Measurements from ENCODE around the gene FAF2. TPM values are rescaled to one million over a fixed set of nuclear protein-coding genes. Genes with fewer than 3 reads are reported as not detected.

The FAF2 gene
- total and polyA plus RNA-seq, 10 of the 15 experiments (the other 5 are each of a cell fraction or from before 2014, with no cell fraction given): 19.0 to 45.1 (median 35.6) TPM

DNA sequence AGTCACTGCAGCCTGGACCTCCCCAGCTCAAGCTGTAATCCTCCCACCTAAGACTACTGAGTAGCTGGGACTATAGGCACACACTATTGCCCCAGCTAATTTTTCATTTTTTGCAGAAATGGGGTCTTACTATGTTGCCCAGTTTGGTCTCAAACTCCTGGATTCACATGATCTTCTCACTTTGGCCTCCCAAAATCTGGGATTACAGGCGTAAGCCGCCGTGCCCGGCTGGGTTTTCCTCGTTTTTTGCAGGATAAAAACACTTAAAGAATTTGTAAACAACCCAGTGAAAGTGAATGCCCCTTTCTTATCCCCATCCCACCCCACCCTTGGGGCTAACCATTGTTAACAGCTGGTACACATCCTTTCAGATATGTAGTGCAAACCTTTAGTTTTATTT is 39.6 kb upstream of the FAF2 start:
- ChIA-PET CTCF (no interaction called here), POLR2A (interaction anchor here (0.6 kb wide), 2 partner anchors 9 to 240 kb away, joined by 5 to 7 read pairs; no protein-coding TSS in a partner anchor), SMC1A (ENCODE audit: uncharacterized antibody, unreplicated experiment) (no interaction called here), RAD21 (ENCODE audit: unreplicated experiment) (no interaction called here)
- 80% methylated on average over 5 of the region's 5 CpGs for WGBS (ENCODE audit: insufficient coverage, insufficient replicate concordance, low lambda C conversion rate, missing lambda C conversion rate)
- H3K27ac ChIP-seq (ENCODE audit: control insufficient read depth, insufficient read depth): no peak overlapping the region
- no peak overlapping the region for H3K4me3 ChIP-seq
- H3K4me2 ChIP-seq (ENCODE audit: control insufficient read depth, insufficient read depth): no peak overlapping the region
- no peaks in the 10 kb centered on the region for H3K9me3 ChIP-seq (replicated peaks; ENCODE audit: control insufficient read depth, insufficient read depth, low read length)
- ATAC-seq (no peak), DNase-seq (ENCODE audit: low read depth, low spot score) (no peak), FAIRE-seq (no peak)
- no peak overlapping the region for H2AFZ ChIP-seq (ENCODE audit: control insufficient read depth, low read depth, low read length)
- H3K36me3 ChIP-seq (ENCODE audit: control insufficient read depth in 2 of 2, insufficient read depth in 2 of 2, low read length in 1 of 2): no peaks in the 10 kb centered on the region; a peak in 1 of 4 replicates
- in situ Hi-C loops (cut with MboI) (no loop called here), intact Hi-C loops (cut with micrococcal nuclease; ENCODE audit: unreplicated experiment) (no loop called here)
- no peaks in the 10 kb centered on the region for H3K4me1 ChIP-seq (ENCODE audit: control insufficient read depth, insufficient read depth, low read length)
- no peak for TF ChIP-seq PML (IDR thresholded peaks at IDR 0.05; ENCODE audit: low read length)
- TF ChIP-seq BCLAF1 (IDR thresholded peaks at IDR 0.05): no peak
- TF ChIP-seq EZH2 (IDR thresholded peaks at IDR 0.05; ENCODE audit: borderline replicate concordance, control insufficient read depth, low read depth, low read length): no peak
- no peak for TF ChIP-seq ATF2 (IDR thresholded peaks at IDR 0.05; ENCODE audit: low read length)
- no peak for TF ChIP-seq NRF1 (conservative IDR thresholded peaks at IDR 0.05; ENCODE audit: low read depth, low read length)
- no peak for TF ChIP-seq MYC (IDR thresholded peaks at IDR 0.05; ENCODE audit: insufficient read depth, insufficient read length, insufficient replicate concordance, low read length, severe bottlenecking)
- no peak for TF ChIP-seq GABPA (IDR thresholded peaks at IDR 0.05; ENCODE audit: low read depth)
- no peak for TF ChIP-seq NR2F1 (conservative IDR thresholded peaks at IDR 0.05)
- TF ChIP-seq, protein P1, sequence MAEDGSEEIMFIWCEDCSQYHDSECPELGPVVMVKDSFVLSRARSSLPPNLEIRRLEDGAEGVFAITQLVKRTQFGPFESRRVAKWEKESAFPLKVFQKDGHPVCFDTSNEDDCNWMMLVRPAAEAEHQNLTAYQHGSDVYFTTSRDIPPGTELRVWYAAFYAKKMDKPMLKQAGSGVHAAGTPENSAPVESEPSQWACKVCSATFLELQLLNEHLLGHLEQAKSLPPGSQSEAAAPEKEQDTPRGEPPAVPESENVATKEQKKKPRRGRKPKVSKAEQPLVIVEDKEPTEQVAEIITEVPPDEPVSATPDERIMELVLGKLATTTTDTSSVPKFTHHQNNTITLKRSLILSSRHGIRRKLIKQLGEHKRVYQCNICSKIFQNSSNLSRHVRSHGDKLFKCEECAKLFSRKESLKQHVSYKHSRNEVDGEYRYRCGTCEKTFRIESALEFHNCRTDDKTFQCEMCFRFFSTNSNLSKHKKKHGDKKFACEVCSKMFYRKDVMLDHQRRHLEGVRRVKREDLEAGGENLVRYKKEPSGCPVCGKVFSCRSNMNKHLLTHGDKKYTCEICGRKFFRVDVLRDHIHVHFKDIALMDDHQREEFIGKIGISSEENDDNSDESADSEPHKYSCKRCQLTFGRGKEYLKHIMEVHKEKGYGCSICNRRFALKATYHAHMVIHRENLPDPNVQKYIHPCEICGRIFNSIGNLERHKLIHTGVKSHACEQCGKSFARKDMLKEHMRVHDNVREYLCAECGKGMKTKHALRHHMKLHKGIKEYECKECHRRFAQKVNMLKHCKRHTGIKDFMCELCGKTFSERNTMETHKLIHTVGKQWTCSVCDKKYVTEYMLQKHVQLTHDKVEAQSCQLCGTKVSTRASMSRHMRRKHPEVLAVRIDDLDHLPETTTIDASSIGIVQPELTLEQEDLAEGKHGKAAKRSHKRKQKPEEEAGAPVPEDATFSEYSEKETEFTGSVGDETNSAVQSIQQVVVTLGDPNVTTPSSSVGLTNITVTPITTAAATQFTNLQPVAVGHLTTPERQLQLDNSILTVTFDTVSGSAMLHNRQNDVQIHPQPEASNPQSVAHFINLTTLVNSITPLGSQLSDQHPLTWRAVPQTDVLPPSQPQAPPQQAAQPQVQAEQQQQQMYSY (CRISPR knock-in tag; IDR thresholded peaks at IDR 0.05): no peak
- no peak for TF ChIP-seq TAF1 (IDR thresholded peaks at IDR 0.05; ENCODE audit: borderline replicate concordance, low read depth, low read length)
- TF ChIP-seq, protein P2, sequence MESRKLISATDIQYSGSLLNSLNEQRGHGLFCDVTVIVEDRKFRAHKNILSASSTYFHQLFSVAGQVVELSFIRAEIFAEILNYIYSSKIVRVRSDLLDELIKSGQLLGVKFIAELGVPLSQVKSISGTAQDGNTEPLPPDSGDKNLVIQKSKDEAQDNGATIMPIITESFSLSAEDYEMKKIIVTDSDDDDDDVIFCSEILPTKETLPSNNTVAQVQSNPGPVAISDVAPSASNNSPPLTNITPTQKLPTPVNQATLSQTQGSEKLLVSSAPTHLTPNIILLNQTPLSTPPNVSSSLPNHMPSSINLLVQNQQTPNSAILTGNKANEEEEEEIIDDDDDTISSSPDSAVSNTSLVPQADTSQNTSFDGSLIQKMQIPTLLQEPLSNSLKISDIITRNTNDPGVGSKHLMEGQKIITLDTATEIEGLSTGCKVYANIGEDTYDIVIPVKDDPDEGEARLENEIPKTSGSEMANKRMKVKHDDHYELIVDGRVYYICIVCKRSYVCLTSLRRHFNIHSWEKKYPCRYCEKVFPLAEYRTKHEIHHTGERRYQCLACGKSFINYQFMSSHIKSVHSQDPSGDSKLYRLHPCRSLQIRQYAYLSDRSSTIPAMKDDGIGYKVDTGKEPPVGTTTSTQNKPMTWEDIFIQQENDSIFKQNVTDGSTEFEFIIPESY (IDR thresholded peaks at IDR 0.05): no peak
- no peak for TF ChIP-seq SMARCA5 (IDR thresholded peaks at IDR 0.05)
- H3K9ac ChIP-seq (ENCODE audit: control insufficient read depth, insufficient read depth, low read length): no peak overlapping the region
- H3K27me3 ChIP-seq (replicated peaks in 1 of 2; ENCODE audit: control insufficient read depth in 2 of 2, insufficient read depth in 2 of 2, low read length in 1 of 2): no peaks in the 10 kb centered on the region
- H4K20me1 ChIP-seq (ENCODE audit: control insufficient read depth, insufficient read depth): no peaks in the 10 kb centered on the region
- H3K79me2 ChIP-seq (ENCODE audit: control insufficient read depth, insufficient read depth, low read length): no peaks in the 10 kb centered on the region
- no TSS peak for BruUV-seq (replicated peaks)

All from GM12878 (cell line).